Hypothalamus (tissue), 51 donors: Measurements from ENCODE around the gene PLB1.
"Not testable (repeated sequence)": the region's sequence is repeated elsewhere in the genome, so short reads cannot be mapped to it uniquely, and the experiment has no call there.

Source experiments
- DNase-seq, 51 donors: peaks; one replicate each; lab custom pipeline; 2025; lab: John Stamatoyannopoulos, UW

Gene PLB1

DNA sequence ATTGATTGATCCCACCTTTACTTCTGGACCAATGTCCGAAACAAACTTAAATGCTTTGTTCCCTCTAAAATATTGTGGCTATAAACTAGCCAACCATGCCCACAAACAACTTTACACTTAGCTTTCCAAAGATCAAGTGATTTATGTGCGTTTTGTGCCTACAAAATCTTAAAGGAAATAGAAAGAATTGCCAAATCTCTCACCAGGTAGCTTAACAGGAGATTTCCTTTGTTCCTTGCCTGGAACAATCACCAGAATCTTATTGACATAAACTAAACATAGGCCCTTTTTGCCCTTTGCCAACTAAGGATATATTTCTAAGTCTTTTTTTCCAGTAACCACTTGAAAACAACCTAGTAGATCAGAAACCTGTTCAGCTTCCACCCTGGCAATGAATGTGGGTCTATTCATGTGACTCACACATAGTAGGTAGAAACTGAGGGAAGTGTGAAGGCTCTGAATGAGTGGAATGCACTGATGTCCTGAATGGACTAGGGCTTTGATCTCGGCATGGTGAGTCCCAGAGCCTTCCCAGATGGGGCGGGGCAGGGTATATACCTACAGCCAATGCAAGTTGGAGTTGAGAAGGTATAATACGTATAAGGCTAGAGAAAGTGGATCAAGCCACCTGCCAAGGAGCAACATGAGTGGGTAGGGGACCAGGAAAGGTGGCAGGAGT lies 161.2 kb downstream of the PLB1 start:
- DNase-seq = no peak

DNA sequence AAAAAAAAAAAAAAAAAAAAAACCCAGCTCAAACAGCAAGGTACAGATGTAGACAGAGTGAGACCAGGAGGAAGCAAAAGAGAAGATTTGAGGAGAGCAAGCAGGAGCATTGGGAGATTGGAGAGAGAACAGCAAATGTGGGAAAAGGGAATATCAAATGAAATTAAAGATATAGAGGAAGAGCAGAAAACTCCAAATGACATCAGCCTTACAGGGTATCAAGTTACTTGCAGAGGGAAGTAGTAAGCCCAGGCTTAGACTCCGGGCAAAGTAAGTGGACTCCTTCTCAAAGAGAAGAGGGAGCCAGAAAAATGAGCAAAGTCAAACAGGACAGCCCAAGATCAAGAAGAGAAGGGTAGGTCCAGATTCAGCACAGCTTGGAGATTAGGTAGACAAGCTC lies 162.5 kb downstream of the PLB1 start:
- no peak for DNase-seq

DNA sequence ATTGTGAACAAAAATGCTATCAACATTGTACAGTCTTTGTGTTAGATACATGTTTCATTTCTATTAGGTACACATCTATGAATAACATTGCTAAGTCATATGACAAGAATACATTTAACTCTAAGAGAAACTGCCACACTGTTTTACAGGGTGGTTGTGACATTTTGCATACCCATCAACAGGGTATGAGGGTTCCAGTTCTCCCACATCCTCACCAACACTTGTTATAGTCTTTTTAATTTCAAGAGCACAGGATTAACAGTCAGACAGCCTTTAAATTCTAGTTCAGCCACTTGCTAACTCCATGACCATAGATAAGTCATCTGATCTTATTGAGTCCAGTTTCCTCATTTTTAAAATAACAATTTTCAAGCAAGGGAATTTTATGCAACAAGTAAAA lies 163.3 kb downstream of the PLB1 start:
- DNase-seq = no peak

DNA sequence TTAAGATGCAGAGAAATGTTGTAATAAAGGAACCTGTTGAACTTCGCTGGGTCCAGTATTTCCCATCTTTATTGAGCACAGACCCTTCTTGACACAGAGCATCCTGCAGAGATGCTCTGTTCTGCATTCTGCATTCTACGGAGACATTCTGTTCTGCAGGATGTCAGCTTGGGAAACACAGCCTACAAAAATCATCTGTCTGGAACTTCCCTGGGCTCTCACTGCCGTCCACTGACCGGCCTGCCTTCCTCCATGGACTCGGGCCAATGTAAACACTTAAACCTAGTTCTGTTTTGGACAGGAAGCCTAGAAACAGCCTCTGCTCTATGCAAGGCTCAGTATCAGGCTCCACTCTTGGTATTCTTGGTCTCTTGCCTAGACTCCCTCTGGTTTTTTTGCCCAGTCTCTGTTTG lies 165.7 kb downstream of the PLB1 start:
- peak in 4 of 51 donors; percentile 5 to 24 (median 13) for DNase-seq

DNA sequence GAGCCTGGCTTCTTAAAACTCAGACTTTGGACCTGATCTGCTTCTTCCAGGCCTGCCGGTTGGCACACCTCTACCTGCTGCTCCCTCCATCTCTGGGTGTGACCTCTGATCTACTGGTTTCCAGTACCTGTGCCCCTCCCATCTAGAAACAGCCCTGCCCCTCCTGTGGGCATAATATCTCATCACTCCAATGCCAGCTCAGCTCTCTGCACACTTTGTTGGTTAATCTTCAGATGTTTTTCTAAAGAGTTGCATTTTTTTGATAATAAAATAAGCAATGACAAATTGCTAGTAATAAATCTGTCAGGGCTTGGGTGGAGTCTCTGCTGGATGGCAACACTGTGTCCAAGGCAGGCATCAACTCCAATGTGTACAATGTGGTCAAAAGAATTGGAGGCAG lies 166.2 kb downstream of the PLB1 start:
- DNase-seq = no peak

DNA sequence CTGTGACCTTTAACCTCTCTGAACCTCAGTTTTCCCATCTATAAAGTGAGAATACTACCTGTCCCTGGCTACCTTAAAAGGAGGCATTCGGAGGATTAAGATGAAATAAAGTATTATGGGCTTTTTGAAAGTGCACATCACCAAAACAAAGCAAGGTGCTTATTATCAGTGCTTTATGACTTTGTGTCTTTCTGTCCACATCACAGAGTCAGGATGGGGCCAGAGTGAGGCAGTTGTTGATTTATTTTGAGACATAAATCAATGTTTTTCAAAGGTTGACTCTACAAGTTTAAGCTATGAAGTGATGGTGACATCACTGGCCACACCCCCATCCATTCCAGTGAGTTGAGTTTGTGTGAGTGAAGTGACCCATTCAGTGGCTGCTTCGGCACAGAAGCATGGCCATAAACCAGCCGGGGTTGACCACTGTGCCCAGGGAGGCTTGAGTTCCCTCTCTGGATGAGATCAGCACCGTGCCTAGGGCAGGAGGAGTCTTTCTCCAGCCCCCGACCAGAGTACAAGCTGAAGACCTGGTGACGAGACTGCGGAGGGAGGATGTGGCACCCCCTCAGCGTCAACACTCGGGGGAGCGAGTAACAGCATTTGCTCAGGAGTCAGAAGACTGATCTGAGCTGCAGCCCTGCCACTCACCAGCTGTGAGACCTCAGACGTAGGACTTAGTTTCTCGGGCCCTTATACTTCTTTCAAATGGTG lies 166.8 kb downstream of the PLB1 start:
- DNase-seq = no peak

DNA sequence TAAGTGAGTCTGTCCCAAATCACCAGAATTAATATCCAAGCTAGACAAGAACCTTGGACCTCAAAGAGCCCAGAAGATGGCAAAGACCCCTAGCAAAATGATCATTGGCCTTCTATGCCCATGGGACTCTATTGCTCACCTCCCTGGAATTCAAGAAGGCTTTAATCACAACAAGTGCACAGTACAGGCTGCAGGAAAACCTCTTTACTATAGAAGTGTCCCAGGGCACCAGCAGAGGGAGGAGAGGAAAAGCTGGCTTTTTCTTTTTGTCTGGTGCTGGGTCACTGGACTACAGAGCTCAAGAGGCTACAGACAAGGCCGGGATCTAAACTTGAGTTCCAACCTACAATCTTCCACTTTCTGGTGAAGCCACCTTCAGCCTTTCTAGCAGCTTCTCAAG lies 167.5 kb downstream of the PLB1 start:
- DNase-seq = no peak

DNA sequence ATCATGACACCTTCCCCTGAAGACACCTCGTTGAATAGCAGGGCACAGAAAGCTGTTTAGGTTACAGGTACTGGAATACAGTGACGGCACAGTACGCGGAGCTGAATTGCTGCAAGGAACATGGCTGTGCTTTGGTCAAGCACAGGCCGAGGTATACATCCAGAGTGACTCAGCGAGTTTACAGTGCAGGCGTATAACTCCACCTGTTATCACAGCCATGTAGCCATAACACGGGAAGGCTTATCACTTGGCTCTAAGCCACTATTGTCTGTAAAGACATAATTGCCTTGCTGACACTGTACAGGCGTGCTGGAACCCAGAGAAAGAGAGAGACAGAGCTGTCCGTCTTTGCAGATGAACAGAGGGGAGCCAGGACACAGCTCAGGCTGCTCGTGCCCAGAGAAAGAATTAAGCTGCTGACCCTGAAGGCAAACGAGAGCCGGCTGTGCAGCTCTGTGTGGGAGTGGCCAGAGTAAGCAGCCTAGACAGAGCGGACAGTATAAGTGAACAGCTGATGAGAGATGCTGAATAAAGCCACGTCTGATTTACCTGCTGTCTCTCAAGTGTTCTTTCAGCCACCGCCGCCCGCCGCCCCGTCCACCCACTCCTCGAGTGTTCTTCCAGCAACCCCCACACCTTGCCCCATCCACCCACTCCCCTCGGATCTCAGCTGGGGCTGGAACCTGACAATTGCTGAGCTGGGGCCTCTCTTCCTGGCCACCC lies 168.4 kb downstream of the PLB1 start:
- peak in 4 of 51 donors; percentile 4 to 17 (median 9) for DNase-seq

DNA sequence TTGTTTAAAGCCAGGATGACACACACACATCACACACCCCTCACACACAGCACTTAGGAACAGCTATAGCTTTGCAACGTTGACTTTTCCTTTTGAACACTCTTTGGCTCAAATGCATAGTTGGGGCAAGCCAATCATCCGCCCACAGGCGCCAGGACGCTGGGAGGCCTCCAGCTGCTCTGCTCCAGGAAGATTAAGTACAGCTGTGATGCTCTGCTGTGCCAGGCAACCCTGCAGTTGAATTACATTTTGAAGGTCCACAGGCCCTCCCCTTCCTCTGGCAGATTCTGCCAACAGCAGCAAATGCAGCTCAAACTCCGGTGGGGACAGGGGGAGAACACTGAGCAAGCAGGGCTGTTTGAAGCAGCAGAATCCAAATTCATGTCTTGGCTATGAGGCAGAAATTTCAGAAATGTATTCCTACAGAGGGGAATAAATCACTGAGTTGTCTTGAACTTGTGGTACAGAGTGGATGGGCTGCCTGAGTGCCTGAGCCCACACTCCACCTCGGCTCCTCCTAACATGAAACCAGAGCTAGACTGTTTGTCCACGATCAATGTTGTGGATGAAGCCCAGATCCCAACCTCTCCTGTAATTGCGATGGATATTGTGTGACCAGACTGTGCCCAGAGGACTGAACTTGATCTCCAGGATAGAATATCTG lies 169.3 kb downstream of the PLB1 start:
- peak in 1 of 51 donors; percentile 20 for DNase-seq

DNA sequence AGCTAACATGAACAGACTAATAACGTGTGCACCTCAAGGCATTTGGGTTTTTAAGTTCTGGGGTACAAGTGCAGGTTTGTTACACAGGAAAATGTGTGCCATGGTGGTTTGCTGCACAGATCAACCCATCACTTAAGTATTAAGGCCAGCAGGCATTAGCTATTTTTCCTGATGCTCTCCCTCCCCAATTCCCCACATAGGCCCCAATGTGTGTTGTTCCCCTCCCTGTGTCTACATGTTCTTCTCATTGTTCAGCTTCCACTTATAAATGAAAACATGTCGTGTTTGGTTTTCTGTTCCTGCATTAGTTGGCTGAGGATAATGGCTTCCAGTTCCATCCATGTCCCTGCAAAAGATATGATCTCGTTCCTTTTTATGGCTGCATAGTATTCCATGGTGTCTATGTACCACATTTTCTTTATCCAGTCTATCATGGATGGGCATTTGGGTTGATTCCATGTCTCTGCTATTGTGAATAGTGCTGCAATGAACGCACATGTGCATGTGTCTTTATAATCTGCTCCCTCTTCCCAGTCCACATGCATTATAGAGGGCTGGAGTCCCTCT lies 170.0 kb downstream of the PLB1 start:
- not testable (repeated sequence) for DNase-seq

DNA sequence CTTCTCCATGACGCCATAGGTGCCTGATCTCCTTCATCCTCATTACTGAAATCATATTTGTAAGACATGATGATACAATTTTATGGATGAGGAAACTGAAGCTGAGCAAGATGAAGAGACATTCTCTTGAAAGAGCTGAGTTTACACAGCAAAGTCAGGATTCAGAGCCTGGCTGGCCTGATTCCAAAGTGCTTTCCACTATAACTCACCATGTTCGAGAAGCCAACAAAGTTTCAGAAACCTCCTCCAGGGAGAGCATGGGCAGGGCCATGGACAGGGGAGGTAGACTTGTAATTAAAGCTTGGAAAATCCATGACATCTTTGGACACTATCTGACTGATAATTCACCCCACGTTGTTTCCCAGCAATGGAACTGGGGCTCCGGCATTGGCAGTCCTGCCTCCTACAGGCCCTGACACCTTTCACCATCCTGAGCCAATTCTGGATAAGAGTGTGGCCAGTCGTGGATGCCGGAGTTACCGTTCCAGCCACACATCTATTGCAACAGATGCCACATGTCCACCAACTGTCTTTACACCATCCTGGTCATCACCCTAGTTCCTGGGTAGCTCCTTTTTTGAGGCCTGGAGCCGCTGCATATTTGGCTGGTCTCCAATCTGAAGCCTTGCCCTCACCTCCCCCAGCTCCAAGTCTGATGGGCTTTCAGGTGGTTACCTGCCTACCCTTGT lies 170.8 kb downstream of the PLB1 start:
- DNase-seq = no peak

DNA sequence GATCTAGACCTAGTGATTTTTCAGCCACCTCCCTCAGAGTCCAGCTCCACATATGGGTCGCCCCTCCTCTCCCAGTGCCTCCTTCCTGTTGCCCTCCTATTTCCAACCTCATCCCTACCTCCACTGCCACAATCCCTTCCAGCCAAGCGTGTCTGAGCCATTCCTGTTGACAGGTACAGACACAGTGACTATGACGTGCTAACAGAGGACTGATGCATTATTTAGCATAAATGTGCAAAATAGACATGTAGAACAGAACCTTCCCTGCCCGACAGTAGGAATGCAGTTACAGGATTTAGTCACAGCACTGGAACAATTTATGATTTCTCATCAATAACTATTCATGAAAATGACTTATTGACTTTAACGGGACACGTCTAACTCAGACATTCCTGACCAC lies 171.4 kb downstream of the PLB1 start:
- DNase-seq = no peak

DNA sequence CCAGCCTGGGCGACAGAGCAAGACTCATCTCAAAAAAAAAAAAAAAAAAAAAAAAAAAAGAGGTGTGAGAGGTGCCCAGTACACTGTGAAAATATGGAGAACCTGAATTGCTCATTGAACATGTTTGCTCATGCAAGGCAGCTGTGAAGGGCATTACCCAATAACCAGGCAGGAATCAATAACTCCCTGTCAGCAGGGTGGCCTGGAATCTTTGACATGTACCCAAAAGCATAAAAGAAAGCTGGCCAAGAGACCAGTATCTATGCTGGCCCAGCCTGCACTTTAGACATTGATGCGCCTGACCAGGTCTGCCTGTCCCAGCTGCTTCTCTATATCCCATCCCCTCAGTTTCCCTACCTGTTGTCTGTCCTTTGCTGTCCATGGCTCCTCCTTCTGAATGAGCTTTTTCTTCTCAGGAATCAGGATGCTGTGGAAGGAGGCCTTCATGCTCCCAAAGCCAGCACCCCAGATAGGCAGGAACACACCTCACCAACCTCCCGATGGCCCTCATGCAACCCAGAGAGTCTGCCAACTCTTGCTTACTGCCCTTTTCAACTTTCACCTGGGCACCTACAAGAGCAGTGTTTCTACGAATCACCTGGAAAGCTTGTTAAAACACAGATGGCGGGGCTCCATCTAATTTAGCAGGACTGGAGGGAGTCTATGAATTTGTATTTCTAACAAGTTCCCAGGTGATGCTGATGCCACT lies 172.4 kb downstream of the PLB1 start:
- no peak for DNase-seq

DNA sequence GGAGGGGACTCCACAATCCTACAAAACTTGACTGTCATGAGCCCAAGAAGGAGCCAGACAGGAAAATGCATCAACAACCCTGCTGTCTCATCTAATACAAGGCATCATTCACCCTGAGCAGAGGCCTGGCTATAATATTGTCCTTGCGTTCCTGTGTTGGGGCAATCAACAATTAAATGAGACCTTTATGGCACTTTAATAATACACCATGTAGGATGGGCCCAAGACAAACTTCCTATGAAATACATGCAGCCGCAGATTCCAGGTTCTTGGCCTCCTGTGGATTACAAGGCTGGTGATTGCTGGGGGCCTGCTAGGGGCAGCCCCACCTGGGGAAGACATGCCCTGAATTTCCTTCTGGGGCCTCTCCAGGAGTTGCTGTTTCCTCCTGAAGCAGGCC lies 173.0 kb downstream of the PLB1 start:
- no peak for DNase-seq

DNA sequence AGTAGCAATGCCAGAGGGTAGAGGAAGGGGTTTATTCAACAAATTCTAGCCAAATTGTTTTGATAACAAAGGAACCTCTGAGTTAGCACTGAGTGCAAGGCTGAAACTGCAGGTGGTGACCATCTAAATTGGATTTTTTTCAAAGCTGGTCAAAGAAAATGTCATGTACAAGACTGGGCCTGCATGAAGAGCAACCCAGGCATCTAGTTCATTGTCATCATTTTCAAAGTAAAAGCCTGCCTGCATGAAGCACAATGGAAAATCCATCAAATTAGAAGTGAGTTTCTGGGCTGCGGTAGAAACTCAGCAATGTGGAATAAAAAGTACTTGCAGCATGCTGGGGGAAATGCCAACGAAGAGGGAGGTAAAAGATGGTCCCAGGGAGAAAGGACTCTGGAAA lies 175.0 kb downstream of the PLB1 start:
- no peak for DNase-seq

DNA sequence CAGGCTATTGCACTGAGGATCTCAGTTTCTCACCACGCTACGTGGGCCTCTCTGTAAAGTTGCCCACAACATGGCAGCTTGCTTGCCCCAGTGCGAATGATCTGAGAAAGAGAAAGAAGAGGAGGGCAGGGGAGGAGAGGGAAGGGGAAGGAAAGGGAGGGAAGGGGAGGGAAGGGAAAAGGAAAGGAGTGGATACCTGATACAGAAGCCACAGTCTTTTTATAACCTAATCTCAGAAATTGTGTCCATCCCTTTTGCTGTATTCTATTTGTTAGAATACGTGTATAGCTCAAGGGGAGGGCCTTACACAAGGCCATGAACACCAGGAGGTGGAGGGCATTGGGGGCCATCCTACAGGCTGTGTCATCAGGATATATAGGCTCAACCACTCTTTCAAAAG lies 177.5 kb downstream of the PLB1 start:
- DNase-seq = no peak

DNA sequence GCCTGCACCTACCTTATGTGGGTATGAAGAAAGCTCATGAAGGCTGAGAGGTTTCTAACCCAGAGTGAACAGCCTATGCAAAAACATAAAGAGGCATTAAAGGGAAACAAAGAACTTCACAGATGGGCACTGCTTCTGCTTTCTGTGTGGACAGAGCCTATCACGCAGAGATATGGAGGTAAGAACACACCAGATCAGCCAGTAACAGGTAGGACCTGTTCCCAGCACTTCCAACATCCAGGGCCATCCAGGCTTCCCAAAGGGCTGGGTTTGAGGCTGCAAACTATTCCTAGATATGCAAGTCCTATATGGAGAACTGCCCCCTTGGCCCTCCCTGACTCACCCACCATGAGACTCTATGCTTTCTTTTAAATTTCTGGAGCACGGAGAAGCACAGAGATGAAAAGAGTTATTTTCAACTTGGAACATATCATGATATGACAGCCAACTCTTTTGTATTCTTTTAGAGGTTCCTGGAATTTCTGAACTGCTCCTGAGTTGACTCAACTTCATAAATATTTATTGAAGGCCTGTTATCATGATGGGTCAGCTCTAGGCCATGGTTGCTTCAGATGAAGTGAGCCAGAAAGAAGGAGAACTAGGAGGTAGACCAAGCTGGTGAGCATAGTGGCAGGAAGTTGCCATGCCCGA lies 178.3 kb downstream of the PLB1 start:
- DNase-seq = no peak

DNA sequence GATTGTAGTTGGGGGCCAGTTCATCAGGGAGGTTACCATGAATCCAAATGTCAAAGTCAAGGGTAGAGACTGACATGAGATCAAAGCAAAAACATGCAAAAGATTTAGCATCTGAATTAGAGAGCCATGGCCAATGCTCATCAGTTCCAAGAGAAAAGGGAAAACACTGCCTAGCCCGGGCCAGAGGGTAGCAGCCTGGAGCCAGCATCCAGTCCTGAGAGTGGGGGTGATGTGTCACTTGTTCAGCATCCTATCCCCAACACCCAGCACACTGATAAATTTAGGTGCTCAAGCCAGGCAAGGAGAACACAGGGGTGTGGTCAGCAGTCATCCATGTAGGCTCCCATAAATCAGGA lies 178.8 kb downstream of the PLB1 start:
- no peak for DNase-seq

DNA sequence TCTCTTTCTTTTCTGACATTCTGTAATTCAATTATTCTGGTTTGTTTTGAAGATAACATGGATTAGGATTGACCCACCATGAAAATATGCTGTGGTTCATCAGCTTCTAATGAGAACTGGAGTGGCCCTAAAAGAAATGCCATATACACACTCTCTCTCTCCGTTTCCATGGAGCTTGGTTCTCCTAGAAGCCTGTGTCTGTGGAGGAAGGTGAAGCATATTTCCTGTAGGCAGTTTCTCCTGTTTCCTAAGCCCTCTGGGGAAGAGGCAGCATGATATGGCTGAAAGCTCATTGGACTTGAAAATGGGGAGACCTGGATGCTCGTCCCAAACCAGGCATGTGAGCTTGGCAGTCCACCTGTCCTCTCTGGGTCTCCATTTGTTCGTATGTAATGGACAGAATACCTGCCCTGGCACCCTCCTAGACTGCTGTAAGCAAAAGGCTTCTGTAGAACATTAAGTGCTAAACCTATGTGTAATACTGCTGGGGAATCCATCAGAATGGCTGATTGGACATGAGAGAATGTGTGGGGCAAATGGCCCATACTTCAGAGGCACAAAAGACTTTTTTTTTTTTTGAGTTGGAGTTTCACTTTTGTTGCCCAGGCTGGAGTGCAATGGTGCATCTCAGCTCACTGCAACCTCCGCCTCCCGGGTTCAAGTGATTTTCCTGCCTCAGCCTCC lies 180.4 kb downstream of the PLB1 start:
- peak in 2 of 51 donors; percentile 10 to 49 for DNase-seq
